Tongue (tissue), 2 donors: ENCODE results near the gene EGR2. TPM values are rescaled to one million over a fixed set of nuclear protein-coding genes. Genes with fewer than 3 reads are reported as not detected.

Experiments used
- DNase-seq: peaks from one replicate; pipeline ENCODE4 v3.0.0-alpha.2; 2015
- total RNA-seq: library from RNA; depleted of rRNA; stranded (reverse); fragments of >200 nt; gene quantifications from one replicate; pipeline ENCODE4 v1.2.3, GENCODE V29; 2014

EGR2 gene
- total RNA-seq, 1 donor from 2014 or later, result 1.6 TPM

- DNase-seq, result peak; percentile 83
Observed at GRCh38 chr10:62817766-62818425, 1.7 kb upstream of the EGR2 start.

DNA sequence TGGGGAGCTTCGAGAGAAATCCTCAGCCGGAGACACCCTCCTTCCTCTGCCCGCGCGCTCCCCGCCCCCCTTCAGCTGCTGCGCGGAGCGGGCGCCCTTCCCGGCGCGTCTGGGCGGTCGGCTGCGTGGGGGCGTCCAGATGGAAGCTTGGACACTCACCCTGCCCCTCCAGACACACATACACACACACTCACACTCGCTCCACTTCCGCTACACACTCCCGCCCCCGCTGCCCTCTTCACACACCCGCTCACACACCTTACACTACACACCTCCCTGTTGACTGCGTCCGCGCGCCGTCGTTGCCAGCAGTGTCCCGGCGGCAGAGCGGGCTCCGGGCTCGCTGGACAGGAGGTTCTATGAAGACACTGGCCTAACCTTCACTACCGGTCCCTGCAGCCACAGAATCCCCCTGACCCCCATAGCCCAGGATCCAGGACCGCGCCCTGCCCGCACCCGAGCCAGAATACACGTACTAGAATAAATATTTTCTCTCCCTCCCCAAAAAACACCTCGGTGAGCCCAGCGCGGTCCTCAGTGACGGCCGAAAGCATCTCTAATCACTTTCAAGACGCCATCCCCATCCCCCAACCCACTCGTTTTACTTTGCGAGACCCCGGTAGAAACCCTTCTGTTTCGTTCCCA is 1.1 kb upstream of the EGR2 start:
- DNase-seq, result peak; percentile 47

GRCh38 chr10:62816076-62816330 is 163 bp downstream of the EGR2 start:
- no peak for DNase-seq

GRCh38 chr10:62815381-62816075 is 638 bp downstream of the EGR2 start:
- peak; percentile 31 for DNase-seq

DNA sequence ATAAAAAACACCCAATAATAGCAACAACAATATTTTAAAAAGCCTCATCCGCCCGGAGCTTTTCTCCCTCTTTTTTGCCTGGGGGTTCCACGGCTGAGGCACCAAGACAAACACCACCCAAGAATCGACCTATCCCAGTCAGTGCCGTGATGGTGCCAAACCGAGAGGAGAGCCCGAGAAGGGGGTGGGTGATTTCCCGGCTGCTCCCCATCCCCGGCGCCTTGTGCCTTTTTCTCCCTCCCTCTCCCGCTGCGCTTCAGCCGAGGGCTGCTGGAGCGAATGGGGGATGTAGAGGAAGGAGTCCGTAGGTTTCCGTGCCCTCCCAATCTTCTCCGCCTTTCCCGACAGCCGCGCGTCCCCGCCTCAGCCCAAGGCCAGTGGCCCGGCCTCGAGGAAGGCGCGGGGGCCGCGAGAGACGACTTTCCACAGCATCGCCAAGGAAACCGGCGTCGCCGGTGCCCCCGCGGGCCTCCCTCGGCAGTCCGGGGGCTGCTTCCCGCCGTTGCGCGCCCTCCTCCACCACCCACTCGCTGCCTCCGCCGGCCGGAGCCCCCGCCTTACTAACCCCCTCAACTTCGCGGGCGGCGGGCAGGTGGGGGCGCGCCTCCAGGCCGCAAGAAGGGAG is 1.3 kb downstream of the EGR2 start:
- peak; percentile 33 for DNase-seq

DNA sequence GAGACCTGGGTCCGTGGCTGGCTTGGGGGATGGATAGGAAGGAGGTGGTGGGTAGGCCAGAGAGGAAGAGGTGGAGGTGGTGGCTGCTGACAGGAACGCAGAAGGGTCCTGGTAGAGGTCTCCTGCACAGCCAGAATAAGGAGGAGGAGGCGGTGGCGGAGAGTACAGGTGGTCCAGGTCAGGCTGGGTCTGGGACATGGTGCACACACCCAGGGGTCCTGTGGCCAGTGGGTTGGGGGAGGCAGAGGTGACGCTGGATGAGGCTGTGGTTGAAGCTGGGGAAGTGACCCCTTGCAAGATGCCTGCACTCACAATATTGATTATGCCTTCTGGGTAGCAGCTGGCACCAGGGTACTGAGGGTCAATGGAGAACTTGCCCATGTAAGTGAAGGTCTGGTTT is 2.2 kb downstream of the EGR2 start:
- DNase-seq, result no peak

- no peak for DNase-seq
Observed at GRCh38 chr10:62813453-62813852, 2.7 kb downstream of the EGR2 start.

- no peak for DNase-seq
Observed at GRCh38 chr10:62812672-62813439, 3.3 kb downstream of the EGR2 start.

DNA sequence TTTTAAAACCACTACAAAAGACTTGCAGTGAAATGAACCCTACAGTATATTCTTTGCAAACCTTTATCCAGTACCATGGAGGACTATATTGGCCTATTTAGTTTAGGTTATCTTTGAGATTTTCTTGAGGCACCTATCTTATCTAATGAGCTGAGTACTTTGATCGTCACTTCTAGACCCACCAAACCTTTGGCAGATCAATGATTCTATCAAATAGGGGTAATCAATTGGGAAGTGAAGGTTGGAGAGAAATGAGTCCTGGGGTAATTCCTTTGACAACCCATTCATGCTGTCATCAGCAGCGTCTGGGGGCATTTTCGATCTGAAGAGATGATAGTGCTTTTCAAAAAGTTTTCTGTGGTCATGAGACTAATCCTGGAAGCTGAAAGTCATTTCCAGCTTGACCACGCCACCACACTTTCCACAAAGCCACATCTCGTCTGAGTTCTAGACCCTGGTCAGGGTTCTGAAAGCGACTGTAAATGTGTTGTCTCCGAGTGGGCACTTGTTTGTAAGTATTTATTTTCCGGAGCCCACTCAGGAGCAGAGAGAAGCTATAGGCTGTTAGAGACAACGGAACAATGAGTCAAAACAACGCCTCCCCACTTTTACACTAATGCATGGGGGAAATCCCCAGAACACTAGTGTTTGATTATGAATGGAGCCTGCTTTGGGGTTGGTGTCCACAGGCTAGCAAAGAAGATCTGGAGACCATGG is 4.8 kb downstream of the EGR2 start:
- no peak for DNase-seq

DNA sequence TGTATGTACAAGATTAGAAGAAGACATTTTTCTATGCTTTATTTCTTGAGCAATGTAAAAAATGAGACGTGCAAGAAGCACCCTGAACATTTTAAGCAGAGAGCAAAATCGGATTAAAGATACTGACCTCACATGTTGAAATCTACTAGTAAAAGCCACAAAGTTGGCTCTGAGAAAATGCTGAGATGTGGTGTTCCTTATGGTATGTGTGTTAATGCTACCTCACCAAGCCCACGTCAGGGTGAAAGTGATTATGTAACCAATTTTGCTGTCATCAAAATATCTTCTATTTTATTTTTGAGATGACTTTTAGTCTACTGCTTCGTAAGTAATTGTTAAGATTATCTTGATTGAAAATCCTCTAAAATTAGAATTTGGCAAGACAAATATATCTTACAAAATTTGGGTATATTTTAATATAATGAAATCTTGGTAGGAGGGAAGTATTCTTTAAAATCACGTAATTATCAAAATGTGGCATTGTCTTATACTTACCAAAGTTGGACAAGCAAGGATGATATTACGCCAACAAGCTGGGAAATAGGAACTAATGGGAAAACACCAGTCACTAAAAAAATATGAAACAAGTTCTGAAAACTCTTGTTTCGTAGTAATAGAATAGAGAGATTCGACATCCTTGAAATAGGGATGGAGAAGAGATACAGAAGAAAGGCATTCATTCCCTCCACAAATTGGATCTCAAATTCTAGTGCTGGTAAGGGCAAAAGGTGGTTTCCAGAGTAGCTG is 5.8 kb downstream of the EGR2 start:
- DNase-seq, result no peak

- no peak for DNase-seq
Observed at GRCh38 chr10:62806251-62806650, 9.9 kb downstream of the EGR2 start.

DNA sequence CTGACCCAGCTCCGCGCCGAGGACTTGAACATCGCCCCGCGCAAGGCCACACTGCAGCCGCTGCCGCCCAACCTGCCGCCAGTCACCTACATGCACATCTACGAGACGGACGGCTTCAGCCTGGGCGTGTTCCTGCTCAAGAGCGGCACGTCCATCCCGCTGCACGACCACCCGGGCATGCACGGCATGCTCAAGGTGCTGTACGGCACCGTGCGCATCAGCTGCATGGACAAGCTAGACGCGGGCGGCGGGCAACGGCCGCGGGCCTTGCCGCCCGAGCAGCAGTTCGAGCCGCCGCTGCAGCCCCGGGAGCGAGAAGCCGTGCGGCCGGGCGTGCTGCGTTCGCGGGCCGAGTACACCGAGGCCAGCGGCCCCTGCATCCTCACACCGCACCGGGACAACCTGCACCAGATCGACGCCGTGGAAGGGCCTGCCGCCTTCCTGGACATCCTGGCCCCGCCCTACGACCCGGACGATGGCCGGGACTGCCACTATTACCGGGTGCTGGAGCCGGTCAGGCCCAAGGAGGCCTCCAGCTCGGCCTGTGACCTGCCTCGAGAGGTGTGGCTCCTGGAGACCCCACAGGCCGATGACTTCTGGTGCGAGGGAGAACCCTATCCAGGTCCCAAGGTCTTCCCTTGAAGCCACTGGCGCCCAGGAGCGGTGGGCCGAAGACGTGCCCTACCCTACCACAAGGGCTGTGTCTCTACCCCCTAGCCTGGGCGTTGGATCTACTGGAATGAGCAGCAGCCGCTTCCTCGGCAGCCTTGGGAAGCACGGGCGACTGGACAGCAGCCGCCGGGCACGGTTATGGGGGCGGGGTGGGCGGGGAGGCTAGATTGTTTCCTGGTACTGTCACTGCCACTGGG is 10.7 kb downstream of the EGR2 start:
- DNase-seq, result peak; percentile 63

GRCh38 chr10:62804356-62805230 is 11.6 kb downstream of the EGR2 start, which contains the start of gene ADO:
Gene ADO, plus strand, starts transcription at chr10:62804720. Its CDS starts 340 bp downstream, at chr10:62805060.
- peak; percentile 95 for DNase-seq

DNA sequence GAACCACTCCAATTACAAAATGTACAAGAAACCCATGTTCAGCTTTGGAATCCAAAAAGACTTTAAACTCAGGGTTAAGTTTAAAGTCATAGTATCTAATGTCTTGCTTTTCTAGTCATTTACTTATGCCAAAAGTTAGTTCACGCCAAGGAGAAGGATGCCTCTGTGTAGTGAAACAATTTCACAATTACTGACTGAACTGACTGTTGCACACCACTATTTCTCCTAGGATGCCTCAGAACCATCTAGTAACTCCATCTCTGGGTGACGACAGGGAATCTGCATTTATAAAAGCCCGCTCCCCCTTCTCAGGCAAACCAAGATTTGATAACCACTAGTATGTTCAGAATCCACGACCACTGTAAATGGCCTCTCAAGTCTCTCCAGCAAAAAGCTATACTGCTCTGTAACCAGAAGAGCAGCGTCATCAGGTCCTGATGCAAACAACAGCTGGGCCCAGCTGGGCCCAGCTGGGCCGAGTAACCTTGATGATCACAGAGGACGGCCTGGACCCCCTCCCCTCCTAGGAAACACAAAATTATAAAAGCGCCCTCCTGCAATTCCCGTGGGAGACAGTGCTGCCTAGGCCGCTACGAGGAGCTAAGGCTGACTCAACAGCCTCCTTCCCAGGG is 12.3 kb downstream of the EGR2 start:
- peak; percentile 91 for DNase-seq

DNA sequence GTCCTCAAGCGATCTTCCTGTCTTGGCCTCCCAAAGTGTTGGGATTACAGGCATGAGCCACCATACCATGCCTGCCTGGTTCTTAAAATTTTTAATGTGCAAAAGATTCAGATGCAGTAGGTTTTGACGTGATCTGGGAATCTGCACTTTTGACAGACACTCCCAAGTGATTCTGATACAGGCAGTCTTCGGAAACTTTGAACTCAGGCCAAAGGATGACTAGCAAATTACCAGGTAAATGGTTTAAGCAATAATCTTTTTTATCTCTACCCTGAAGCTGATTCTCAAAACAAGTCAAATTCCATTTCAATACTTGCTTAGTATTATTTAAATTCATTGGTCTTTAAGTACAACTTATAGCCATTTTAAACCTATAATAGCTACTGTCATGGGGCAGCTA is 14.3 kb downstream of the EGR2 start:
- DNase-seq, result no peak

DNA sequence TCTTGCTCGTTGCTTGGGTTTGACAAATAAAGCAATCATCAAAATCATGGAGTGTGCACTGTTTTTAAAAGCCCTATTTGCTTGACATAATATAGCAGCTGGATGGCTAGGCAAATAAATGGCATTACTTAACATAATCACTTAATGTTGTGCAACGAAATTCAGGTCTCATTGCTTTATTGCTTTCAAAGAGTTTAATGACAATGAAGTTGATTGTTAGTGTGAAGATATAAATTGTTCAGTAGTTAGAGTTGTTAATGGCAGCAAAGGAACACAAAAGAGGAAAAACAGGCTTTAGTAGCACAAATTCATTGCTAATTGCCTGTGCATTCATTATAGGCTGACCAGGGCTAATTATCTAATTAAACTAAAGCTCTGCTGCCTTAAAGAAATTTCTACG is 19.3 kb downstream of the EGR2 start:
- no peak for DNase-seq

GRCh38 chr10:62795762-62796161 is 20.4 kb downstream of the EGR2 start:
- no peak for DNase-seq

GRCh38 chr10:62795100-62795499 is 21.1 kb downstream of the EGR2 start:
- no peak for DNase-seq

DNA sequence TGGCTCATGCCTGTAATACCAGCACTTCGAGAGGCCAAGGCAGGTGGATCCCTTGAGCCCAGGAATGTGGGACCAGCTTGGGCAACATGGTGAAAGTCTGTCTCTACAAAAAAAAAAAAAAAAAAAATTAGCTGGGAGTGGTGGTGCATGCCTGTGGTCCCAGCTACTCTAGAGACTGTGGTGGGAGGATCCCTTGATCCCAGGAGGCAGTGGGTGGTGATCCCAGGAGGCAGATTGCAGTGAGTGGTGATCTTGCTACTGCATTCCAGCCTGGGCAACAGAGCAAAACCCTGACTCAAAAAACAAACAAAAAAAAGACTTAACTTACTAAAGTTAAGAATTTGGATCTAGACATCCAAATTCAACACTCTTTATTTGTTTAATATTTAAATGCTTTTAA is 21.9 kb downstream of the EGR2 start:
- DNase-seq, result no peak
